ENCODE data around the gene STX18. TPM values are rescaled to one million over a fixed set of nuclear protein-coding genes. Genes with fewer than 3 reads are reported as not detected.
A peak's percentile ranks its signal among the peaks of the same experiment; 100 is the strongest.
"Not testable (repeated sequence)": the region's sequence is repeated elsewhere in the genome, so short reads cannot be mapped to it uniquely, and the experiment has no call there.

Gene STX18
- total RNA-seq, 2 donors from 2014 or later: 18.7 to 19.5 TPM

GRCh38 chr4:4490041-4490440, 51.8 kb downstream of the STX18 start:
- DNase-seq (ENCODE audit: low spot score): no peak
- intact Hi-C loops (cut with DNase I): no loop called here

DNA sequence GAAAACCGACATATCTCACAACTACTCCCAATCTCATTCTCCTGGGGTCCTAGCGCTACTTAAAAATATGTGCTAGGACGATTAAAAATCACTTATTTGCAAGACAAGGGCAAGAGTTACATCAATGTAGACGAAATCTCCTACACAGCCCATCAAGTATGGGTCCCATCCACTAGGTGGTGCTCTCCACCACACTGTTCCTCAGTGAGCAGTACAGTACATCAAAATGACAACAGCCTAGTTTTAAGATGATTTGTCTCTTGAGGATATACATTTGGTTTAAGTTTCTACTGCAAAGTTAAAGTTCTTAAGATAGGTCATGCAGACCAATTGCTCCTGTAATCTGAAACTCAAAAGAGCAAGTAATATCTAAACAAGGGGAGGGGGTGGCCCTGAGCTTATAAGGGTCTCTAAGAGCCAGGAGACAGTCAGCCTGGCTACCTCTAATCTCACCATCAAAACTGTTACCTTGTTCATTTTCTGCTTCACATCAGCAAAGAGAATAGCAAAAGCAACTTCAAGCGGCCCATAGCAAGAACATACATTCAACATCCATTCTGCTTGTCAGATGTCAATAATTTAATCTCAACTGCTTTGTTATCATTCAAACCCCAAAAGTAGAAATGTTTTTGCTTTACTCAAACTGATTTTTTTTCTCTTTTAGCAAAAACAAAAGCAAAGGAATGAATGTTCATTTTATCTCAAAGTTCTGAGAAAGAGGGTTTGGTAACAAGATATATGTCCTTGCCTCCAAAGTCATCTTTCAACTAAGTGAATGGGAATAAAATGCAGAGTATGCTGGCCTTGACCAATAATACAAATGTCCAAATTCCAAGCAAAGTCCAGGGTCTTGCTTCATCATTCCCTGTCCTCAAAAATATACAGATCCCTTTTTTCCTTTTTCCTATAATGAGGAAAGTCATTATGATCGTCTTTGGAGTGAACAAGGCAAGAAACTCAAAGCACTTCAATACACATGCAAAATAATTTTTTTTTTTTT, 53.1 kb downstream of the STX18 start:
- DNase-seq (ENCODE audit: low spot score): peak; percentile 80
- intact Hi-C loops (cut with DNase I): no loop called here

DNA sequence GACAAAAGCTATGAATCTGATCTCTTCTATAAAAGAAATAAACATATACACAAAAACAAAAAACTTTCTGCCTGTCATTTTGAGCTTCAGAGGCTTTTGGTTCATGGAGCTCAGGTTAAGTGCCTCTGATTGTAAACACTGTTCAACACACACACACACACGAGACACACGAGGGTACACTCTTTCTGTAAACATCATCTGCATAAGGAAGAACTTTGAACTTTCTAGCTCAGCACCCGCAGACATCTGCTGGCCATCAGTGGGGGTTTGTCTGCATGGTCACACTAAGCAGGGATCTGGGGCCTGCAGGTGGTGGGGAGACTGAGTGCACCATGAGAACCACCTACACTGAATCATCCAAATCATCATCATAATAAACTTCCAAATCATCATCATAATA, 54.9 kb downstream of the STX18 start:
- intact Hi-C loops (cut with DNase I): no loop called here
- no peak for DNase-seq (ENCODE audit: low spot score)

GRCh38 chr4:4485806-4486205, 56.0 kb downstream of the STX18 start:
- intact Hi-C loops (cut with DNase I): no loop called here
- DNase-seq (ENCODE audit: low spot score): no peak

DNA sequence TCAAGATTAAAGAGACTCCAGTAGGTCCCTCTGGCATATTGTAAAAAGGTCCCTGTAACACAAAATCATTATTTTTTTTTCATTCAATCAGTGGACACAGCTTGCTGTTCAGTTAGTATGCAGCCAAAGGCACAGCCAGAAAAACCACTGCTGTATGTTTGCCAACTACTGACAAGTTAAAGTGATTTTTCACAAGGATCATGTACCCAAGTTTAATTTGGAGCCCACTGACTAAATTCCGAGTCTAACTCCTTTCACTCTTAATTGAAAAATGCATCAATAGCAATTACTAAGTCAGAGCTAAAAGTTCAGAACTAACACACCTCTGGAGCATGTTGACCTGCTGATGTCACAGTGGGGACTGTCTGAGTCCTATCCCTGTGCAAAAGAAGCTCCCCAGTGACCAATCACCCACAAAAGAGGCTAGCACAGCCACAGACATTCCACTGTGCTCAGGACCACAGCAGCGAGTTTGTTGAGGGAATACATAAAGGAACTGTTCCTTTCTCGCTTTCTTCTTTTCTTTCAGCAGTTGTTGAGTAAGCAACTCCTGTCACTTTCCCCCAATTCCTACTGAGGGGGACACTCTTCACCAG, 60.4 kb downstream of the STX18 start:
- no peak for DNase-seq (ENCODE audit: low spot score)
- intact Hi-C loops (cut with DNase I): no loop called here

GRCh38 chr4:4480685-4481398, 61.0 kb downstream of the STX18 start:
- DNase-seq (ENCODE audit: low spot score): no peak
- intact Hi-C loops (cut with DNase I): no loop called here

GRCh38 chr4:4480205-4480604, 61.6 kb downstream of the STX18 start:
- DNase-seq (ENCODE audit: low spot score): no peak
- intact Hi-C loops (cut with DNase I): no loop called here

DNA sequence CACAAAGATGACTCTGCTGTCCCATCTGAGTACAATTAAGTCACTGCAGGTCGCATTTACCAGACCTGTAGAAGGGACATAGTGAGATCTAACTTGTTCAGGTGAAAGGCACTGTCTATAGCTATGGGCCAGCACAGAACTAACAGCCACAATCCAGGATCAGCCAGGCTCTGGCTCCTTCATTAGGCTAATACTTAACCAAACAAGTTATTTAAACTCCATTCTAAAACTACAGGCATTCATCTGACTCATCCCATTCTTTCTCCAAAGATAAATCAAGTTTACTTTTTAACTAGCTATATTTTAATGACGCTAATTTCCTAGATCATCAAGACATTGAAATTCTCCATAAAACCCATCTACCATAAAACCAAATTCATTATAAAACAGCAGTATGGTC, 62.5 kb downstream of the STX18 start:
- no peak for DNase-seq (ENCODE audit: low spot score)
- intact Hi-C loops (cut with DNase I): no loop called here

GRCh38 chr4:4477796-4478195, 64.1 kb downstream of the STX18 start:
- DNase-seq (ENCODE audit: low spot score): no peak
- intact Hi-C loops (cut with DNase I): no loop called here

- no peak for DNase-seq (ENCODE audit: low spot score)
- intact Hi-C loops (cut with DNase I): no loop called here
Observed at GRCh38 chr4:4477391-4477790, 64.5 kb downstream of the STX18 start.

- intact Hi-C loops (cut with DNase I): no loop called here
- no peak for DNase-seq (ENCODE audit: low spot score)
Observed at GRCh38 chr4:4474476-4474875, 67.4 kb downstream of the STX18 start.

- DNase-seq (ENCODE audit: low spot score): no peak
- intact Hi-C loops (cut with DNase I): no loop called here
Observed at GRCh38 chr4:4472344-4472958, 69.4 kb downstream of the STX18 start.

- intact Hi-C loops (cut with DNase I): no loop called here
- no peak for DNase-seq (ENCODE audit: low spot score)
Observed at GRCh38 chr4:4471195-4471594, 70.7 kb downstream of the STX18 start.

GRCh38 chr4:4470208-4470607, 71.6 kb downstream of the STX18 start:
- intact Hi-C loops (cut with DNase I): no loop called here
- no peak for DNase-seq (ENCODE audit: low spot score)

GRCh38 chr4:4465238-4465637, 76.6 kb downstream of the STX18 start:
- intact Hi-C loops (cut with DNase I); DNase-seq (ENCODE audit: low spot score): not testable (repeated sequence)

DNA sequence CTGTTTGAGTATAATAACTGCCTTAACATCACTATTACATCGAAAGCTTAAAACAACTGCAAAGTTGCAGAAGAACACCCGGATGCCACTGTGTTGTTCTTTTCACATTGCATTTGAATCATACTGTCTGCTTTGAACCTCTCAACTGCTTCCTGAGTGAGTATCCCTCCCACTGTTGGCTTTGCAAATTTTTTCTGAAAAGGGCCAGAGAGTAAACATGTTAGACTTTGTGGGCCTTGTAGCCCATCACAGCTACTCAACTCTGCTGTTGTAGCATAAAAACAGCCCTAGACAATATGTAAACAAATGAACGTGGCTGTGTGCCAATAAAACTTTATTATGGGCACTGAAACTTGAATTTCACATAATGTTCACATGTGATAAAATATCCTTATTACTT, 78.9 kb downstream of the STX18 start:
- intact Hi-C loops (cut with DNase I): no loop called here
- no peak for DNase-seq (ENCODE audit: low spot score)

GRCh38 chr4:4461850-4462249, 80.0 kb downstream of the STX18 start:
- intact Hi-C loops (cut with DNase I): no loop called here
- no peak for DNase-seq (ENCODE audit: low spot score)

DNA sequence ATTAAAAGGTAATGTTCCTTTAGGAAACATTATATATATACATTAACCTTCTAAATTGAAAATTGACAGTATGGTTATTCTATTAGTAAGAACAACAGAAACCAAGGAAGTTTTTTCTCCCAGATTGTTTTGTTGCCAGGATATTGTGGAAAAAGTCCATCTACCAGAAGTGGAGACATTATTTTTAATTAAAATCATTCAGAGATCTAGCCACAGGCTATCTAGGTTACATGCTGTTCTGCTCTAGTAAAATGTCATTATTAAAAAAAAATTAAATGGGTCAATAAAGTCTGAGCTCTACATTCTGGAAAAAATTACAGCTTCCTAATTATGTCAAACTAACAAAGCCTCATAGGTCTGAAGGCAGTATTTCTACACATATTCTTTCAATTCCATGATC, 80.7 kb downstream of the STX18 start:
- DNase-seq (ENCODE audit: low spot score): no peak
- intact Hi-C loops (cut with DNase I): no loop called here

DNA sequence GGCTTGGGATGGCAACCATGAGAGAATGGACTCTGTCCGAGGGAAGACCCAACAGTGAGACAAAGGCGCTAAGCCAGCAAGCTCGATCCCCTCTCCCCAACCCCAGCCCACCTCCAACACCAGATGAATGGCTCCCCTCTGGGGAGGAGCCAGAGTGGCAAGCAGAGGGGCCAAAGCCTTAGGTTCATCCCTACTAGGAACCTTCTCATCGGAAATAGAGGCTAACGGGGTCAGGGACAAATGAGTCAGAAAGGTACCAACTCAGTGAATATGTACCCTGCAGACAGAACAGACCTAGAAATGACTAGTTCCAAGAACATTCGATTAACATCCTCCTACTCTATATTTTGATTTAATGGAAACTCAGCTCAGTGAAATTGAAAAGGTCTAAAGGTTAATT, 81.1 kb downstream of the STX18 start:
- intact Hi-C loops (cut with DNase I): no loop called here

DNA sequence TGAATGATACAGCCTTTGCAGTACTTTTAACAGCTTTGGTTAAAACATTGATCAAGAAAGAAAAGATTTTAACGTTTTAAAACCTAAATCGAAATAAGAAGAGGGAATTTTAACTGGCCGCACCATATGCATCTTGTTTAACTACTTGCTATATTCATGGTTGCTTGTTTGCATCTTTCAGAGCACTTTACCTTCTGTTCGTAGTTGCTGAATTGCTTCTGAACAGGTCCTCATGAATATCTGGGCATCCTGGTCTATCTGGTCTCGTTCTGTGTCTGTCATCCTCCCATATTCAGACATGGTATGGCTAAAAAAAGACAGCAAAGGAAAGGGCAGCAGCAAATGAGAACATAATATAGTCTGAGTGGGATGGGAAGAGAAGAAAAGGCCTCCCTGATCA, 82.7 kb downstream of the STX18 start:
- intact Hi-C loops (cut with DNase I): no loop called here
- DNase-seq (ENCODE audit: low spot score): no peak

More for the DNA sequence above, 81.1 kb downstream of the STX18 start:
- no peak for DNase-seq (ENCODE audit: low spot score)

All from posterior vena cava (tissue), 2 donors.